Stimulated activated CD8-positive, alpha-beta memory T cell treated with anti-CD3 and anti-CD28 coated beads, Interleukin-15, amount 100 ng/mL, for 4 hours (primary cell): ENCODE results near the gene INPP1.

Source experiments
- DNase-seq, 2 donors: peaks; one replicate each; pipeline ENCODE4 v3.0.0-alpha.2; 2020; ENCODE audit warnings: low read depth in 2 of 2

Gene INPP1

DNA sequence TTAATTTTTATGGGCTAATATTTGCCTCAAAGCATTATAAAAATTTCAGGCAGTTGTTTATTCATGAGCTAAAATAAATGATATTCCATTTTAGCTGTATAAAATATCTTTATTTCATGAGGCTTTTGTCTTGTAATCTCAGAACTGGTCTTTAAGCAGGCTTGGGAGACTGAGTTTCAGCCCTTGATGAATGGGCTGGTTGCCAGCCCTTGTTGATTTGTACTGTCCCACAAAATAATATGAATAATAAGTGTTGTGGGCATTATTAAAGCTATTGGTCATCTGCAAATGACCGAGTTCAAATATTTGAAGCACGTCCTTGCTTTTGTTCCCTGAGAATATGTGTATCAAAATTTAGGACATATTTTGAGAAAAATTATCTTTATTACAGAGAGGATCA lies 18.2 kb downstream of the INPP1 start:
- no peak for DNase-seq

DNA sequence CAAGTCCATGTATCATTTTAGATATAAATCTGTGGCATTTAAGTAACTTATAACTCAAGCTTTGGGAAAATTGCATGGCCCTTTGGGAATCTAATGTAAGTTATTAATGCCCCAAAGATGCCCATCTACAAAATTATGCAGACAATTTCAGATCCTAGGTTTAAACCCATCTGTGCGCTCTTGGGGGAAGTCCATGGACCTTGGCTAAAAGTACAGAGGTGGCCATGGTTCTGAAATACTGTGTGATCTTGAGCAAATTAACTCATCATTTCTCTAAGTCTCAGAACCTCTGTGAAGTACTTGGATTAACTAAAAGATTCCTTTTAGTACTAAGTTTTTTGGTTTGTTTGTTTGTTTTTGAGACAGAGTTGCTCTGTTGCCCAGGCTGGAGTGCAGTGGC lies 19.5 kb downstream of the INPP1 start:
- DNase-seq = no peak

DNA sequence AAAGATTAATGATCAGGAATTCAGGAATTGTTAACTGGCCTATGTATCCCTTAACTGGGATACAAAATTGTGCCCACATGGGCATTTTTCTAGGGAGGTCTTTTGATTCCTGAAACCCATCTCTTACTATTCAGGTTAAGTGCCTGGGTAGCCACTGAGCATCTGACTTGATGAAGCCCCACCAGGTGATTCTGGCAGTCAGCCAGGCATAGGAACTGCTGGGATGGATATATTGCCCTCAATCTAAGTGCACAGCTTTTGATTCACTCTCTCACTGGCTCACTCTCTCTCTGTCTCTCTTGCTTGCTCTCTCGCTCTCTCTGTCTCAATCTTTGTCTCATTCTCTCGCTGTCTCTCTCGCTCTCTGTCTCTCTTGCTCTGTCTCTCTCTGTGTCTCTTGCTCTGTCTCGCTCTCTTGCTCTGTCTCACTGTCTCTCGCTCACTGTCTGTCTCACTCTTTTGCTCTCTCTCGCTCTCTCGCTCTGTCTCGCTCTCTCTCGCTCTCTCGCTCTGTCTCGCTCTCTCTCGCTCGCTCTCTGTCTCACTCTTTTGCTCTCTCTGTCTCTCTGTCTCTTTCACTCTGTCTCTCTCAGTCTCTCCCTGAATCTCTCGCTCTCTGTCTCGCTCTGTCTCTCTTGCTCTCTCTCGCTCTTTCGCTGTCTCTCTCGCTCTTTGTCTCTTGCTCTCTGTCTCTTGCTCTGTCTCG lies 22.3 kb downstream of the INPP1 start:
- DNase-seq = no peak

DNA sequence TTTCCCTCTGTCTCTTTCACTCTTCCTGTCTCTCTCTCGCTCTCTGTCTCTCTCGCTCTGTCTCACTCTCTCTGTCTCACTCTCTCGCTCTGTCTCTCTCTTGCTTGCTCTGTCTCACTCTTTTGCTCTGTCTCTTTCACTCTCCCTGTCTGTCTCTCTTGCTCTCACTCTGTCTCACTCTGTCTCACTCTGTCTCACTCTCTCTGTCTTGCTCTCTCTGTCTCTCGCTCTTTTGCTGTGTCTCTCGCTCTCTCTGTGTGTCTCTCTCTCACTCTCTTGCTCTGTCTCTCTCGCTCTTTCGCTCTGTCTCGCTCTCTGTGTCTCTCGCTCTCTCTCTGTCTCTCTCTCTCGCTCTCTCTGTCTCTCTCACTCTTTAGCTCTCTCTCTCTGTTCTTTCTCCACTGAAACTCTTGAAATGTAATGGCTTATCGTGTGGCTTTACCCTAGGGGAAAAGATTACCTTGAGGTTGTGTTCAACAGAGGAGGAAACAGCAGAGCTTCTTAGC lies 22.9 kb downstream of the INPP1 start:
- no peak for DNase-seq

DNA sequence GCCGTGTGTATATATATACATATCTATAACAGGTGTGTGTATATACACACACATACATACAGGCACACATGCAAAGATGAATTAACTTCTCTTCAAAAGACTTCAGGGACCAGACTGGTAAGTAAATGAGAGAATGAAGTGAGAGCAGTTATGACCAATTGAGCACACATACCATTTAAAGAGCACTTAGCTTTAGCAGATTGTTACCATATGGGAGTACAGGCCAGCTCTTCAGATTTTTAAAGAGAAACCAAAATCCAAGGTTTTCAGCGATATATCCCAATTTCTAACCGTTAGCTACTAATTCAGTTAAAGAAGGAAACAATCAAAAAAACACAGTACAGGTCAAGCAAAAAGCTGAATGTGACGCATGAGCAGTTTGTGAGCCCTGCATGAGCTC lies 23.7 kb downstream of the INPP1 start:
- no peak for DNase-seq

DNA sequence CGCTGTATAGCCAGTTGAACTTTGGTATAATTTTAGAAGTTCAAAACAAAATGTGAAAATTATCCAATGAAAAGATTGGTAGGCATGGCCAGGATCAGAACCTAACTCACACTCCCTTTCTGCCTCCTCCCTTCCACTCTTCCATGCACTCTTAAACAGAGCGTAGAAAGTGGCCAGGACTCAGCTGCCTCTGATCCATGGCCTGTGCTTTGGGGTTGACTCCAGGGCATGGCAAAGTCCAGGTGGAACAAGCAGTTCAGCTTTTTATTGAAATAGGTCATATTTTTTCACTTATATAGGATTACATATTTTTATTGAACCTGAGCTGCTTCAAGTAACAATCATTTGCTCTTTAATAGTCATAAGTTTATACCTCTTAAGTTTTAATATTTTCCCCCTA lies 26.2 kb downstream of the INPP1 start:
- DNase-seq = no peak

DNA sequence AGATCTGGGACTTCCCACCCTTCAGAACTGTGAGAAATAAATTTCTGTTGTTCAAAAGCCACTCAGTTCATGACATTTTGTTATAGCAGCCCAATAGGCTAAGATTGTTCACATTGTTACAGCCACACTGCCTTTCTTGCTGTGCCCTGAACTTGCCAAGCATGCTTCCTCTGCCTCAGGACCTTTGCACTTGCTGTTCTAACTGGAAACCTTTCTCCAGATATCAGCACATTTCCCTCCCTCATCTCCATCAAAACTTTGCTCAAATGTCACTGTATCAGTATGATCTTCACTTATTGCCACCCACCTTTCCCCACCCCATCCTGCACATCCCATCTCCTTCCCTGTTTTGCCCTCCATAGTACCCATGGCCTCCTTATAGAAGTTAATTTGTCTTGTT lies 32.7 kb downstream of the INPP1 start:
- no peak for DNase-seq

DNA sequence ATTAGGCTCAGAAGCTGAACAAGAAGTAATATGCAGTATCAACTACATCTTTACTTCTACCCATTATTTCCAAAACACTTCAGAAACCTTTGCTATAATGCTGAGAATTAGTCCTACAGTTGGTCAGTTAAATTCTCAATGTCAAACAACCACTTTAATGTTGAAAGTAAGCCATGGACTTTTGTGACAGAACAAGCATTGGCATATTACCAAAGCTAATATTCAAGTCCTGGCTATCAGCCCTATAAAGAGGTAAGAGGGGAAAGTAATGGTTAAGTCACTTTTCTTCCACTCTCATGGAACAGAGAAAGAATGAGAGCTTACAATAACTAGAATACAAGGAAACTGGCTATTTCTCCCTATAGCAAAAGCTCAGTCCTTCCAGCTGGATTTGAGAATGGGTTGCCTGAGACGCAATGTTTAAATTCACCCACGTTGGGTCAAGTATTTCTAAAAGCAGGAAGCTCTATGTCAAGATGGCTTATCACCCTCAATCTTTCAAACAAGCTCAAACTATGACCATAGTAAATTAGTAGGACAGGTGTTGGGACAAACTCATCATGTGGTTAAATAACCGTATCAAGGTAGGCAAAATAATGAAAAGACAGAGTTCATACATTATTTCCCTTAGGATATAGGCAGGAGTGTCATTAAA lies 33.3 kb downstream of the INPP1 start:
- DNase-seq = no peak

DNA sequence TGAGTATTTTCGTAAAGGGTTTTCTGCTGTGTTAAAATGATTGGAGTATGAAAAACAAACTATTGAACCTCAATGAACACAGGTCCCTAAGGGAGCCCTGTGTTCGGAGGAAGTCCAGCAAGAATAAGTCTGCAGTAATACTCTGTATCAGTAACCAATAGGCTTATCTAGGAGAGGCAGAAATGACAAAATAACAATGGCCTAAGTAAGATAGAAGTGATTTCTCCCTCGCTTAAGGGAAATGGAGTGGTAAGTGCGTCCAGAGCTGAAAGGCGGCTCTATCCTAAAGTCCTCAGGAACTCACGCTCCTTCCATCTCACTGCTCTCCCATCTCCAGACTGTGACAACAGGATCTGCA lies 35.5 kb downstream of the INPP1 start:
- no peak for DNase-seq

DNA sequence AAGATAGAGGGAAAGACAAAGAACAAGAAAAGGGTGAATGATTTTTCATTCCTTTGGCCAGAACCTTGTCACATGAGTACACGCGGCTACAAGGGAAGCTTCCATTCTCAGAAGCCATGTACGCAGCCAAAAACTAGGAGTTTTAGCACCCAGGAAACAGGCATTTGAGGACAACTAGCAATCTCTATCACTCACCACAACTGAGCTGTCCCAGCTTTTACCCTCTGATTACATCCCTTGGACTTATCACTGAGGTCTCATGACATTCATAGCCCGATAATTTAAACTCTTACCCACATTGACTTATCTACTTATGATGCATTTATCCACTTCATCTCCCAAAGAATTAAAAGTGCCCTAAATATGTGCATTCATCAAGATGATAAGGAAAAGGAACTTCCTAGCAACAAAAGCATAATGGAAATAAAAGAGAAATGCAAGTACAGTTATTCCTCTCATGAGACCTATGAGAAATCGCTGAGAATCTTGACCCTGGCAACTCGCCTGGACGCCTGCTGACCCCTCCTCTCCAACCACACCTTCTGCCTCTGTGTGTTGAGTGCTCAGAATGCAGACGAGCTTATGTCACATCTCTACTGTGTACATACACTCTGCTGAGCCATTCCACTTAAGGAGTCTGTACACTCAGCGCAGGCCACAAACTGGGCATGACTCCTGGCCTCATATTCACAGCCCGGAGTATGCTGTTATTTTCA lies 36.0 kb downstream of the INPP1 start:
- no peak for DNase-seq

DNA sequence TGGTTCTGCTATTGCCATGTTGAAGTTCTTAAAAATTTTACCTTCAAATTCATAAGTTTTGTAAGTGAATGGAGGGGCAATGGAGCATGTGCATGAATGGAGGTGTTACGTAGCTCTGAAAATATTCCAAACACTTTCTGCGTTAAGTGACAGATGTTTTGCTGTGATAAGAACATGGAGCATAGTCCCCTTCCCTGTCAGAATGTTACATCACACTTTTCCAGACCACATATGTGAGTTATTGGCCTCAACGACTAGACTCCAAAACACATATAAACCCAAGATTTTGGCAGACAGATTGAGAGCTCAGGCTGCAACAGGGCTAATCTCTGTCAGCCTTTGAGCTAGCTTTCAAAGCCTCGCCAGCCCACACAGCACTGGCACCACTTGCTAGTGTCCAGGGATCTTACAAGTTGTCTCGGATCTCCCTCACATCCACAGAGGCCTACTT lies 37.6 kb downstream of the INPP1 start:
- no peak for DNase-seq

DNA sequence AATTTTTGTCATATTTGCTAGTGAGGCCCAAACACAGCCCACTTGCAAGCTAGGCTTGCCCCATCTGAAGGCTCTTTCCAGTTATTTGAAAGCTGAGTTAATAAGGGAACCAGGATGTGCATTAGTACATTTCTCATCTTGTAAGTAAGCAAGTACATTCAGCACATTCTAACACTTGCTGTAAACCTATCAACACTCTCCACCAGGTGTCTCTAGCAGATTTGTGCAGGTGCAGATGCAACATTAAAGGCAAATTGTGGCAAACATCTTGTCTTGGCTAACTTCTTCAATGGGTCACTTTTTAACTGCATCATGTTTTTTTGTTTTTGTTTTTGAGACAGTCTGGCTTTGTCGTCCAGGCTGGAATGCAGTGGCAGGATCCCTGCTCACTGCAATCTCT lies 39.5 kb downstream of the INPP1 start:
- DNase-seq = peak in 1 of 2 donors; percentile 10

DNA sequence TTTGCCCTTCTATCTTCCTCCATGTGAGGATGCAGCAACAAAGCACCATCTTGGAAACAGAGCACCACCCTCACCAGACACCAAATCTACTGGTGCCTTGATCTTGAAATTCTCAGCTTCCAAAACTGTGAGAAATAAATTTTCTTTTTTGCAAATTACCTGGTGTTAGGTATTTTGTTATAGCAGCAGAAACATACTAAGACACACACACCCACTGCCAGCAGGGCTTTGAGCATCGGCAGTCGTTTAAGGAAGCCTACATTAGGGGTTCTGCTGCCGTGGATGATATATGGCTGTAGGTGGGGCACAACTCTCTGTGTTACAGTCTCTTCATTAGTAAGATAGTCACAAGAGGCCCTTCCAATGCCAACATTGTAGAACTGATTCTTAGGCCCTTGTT lies 44.0 kb downstream of the INPP1 start:
- no peak for DNase-seq

DNA sequence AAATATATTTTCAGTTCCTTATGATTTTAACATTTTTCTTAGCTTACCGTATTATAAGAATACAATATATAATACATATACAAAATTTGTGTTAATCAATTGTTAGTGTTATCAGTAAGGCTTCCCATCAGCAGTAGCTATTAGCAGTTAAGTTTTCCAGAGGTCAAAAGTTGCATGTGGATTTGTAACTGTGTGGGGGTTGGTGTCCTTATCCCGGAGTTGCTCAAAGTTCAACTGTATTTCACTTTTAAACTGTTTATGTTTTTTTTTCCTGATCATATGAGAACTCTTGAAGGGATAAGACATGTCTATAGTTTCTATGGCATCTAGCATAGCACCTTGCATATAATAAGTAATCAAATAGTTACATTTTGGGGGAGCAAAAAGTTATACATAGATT lies 52.9 kb downstream of the INPP1 start:
- no peak for DNase-seq

DNA sequence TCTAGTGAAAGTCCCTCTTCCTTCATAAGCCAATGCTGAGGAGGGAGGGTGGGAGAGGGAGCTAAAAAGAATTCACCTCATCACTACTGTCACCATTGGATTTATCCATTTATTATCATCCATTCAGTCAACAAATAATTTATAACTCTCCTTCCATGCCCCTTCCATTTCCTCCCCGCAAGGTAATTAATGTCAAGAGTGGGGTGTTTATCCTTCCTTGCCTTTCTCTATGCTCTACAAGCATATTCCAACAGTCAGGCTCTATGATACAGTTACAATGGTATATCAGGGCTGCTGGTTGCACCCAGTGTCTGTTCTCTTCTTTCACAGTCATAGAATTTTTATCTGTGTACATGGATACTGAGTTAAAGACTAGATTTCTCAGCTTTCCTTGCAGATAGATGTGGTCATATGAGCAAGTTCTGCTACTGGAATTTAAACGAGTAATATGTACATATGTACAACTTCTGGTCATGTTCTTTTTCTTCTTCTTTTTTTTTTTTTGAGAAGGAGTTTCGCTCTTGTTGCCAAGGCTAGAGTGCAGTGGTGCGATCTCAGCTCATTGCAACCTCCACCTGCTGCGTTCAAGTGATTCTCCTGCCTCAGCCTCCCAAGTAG lies 59.7 kb downstream of the INPP1 start:
- no peak for DNase-seq

DNA sequence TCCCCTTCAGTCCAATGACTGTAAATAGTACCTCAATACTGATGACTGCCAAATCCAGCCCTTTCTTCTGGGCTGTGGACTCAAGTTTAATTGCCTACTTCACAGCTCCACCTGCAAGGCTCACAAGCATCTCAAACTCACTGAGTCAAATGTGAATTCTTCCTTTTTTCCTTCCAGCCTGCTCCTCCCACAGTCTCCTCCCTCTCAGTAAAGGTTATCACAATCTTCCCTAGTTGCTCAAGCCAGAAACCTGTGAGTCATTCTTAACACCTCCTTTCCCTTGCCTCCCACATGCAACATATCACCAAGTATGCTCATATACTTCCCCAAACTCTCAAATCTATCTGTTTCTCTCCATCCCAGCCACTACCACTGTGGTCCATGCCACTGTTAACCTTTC lies 61.1 kb downstream of the INPP1 start:
- no peak for DNase-seq

DNA sequence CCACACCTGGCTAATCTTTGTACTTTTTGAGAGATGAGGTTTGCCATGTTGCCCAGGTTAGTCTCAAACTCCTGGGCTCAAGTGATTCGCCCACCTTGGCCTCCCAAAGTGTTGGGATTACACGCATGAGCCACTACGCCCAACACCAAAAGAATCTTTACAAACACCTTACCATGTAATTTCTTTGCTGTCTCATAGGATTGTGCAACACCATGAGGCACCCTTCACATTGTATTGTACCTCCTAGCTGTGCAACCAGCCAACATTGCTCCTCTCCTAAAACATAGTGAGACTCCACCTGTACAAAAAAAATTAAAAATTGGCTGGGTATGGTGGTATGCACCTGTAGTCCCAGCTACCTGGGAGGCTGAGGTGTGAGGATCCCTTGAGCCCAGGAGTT lies 61.7 kb downstream of the INPP1 start:
- no peak for DNase-seq

DNA sequence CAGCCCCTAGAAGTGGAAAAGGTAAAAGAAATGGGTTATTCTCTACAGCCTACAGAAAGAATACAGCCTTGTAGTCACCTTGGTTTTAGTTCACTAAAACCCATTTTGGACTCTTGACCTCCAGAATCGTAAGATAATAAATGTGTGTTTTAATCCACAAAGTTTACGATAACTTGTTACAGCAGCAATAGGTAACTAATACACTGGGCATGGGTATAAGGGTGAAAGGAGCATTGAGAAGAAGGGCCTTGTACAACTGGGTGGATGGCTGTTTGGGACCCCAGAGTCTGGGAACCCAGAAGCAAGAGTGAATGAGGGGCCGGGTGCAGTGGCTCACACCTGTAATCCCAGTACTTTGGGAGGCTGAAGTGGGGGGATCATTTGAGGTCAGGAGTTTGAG lies 62.6 kb downstream of the INPP1 start:
- DNase-seq = no peak

DNA sequence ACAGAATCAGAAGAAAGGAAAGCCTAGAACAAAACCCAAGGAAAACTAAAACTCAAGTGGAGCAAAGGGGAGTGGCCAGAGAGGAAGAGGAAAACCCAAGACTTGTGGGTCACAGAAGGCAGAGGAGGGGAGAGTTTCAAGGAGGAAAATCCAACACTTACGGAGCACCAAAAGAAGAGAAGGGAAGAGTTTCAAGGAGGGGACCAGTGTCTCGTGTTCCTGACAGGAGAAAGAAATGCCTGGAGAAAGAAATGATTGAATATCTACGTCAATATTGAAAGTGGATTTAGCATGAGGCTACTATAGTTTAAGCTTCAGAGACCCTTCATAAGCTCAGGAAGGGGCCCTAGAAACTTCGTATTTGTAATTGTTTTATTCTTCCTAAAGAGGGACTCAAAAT lies 63.4 kb downstream of the INPP1 start:
- DNase-seq = no peak

DNA sequence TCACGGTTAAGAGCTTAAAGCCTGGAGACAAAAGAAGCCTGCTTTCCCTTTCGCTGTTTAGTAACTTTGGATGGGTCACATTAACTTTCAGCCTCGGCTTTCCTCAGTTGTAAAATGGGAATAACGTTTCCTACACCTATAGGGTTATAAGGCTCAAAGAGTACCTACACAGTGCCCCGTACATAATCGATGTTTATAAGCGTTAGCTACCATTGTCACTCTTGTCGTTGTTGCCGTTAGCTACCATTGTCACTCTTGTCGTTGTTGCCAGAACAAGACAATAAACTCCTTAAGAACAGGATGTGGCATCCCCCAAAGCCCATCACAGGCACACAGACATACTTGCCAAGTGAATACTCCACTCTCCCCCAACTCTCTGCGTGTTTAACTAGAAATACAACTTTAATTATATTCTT lies 63.9 kb downstream of the INPP1 start:
- DNase-seq = no peak

DNA sequence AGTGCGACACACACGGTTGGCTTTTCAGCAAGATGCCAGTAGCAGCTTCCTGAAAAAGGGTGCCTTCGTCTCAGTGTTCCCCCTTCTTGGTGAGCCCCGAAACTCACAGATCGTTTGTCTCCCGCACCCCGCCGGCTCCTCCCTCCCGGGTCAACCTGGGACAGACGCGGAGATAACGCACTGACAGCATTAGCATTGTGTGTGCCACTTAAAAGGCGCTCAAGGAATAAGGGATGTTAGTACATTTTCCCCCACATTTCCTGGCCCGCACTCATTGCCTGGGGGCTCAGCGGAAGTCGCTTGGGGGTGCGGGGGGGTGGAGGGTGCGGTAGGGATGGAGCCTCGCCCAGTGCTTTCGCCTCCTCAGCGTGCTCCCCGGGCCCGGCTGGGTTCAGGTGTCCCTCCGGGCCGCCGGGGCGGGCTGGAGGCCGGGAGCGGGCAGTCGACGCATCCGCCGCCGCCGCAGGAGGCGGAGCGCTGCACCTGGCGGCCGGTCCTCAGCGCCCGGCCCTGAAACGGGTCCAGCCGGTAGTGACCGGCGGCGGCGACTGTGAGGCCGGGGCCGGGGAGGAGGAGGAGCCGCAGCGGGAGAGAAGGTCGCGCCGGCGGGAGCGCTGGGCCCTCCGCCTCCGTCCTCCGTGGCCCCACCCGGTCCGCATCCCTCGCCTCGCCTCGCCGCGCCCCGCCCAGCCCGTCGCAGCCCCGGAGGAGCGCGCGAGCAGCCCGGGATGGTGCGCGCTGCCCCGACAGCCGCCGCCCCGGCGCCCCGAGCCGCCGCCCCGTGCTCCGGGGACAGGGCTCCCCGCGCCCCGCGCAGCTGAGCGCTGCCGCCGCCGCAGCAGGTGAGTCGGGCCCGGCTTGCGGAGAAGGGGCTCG lies 64.5 kb downstream of the INPP1 start, which contains the start of gene MFSD6:
MFSD6 (plus strand) TSS at position 694 of the 876 bp plus-strand sequence. CDS start 27,675 bp downstream, outside the sequence.
- peak; percentile 29 to 40 for DNase-seq
